Melanocyte of skin (primary cell): ENCODE data around the gene TSN. TPM values are rescaled to one million over a fixed set of nuclear protein-coding genes. Genes with fewer than 3 reads are reported as not detected.

ENCODE experiments used
- total RNA-seq, 2 donors: library from RNA; depleted of rRNA; stranded (reverse); fragments of >200 nt; gene quantifications; 2 replicates each; pipeline ENCODE4 v1.2.3, GENCODE V29; 2012

Gene TSN
- 10 to 100 TPM; 43.4 to 69.6 TPM for total RNA-seq

DNA sequence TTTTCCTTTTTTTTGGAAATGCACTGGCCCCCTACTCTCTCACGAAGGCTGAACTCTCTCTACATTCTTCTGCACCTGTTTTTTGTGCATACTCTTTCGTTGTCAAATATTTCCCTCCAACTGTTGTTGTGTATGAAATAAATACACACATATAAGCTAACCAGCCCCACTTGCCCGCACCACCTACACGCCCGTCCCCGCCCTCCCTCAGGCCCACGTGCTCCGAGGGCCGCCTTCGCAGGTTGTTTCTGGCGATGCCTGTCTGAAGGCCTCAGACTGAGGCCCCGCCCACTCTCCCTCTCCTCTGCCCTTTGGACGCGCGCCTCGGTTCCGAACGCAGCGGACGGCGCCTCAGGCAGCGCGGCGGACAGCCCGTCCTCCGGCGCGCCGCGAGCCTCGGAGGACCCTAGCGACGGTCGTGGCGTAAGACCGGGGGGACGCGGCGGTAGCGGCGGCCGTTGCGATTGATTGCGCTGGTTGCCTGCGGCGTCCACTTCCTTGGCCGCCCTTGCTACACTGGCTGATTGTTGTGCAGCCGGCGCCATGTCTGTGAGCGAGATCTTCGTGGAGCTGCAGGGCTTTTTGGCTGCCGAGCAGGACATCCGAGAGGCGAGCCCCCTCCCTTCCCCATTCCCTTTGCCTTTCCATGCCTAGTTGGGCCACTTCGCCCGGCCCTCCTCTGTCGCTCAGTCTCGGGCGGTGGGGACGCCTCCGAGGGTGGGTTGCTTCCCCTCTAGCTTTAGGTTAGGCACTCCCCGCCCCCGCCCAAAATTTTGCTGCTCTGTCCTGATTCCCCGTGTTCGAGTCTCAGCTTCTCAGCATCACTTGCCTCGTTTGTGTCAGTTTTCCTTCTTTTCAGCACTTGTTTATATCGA, at the start of gene TSN:
TSN (plus strand) TSS at position 415 of the 875 bp plus-strand sequence; CDS start at position 544, 129 bp downstream.

DNA sequence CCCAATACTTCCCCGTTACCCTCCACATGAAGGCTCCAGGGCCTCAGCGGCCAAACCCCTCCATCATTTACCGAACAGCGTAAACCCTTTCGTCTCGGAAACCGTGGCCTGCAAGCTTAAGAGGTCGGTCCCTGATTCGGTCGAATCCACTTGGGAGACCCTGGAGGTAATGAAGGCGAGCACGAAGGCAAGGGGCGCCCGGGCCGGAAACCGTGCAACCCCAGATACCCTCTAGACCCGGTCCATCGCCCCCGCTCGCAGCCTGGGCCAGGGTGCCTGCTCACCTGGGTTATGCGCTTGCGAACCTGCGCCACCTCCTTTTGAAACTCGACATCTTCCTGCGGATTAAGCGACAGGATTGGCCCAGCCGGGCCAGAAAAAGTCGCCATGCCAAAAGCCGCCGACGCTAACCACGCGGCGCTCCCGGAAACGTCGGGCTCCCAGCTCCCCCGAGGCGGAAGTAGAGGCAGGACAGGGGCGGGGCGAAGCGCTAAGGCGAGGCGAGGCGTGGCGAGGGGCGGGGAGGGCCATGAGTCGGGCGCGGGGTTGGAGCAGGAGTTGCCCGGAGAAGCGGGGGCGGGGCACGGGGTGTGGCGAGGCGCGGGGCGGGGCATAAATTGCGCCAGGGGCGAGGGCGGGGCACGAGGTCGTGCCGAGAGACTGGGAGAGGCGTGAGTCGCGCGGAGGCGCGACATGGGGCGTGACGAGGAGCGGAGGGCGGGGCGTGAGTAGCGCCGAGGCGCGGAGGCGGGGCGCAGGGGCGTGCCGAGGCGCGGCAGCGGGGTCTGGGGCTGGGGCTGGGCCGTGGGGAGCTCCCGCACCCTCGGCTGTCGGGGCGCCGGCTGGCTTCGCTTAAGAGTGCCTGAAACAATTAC, 18.8 kb upstream of the TSN start, which contains the start of gene NIFK:
NIFK (minus strand) TSS at position 414 of the 875 bp plus-strand sequence; CDS start at position 389, 25 bp downstream.

Other genes with a start within 250 kb of the TSN start
- under 1 TPM; under 0.01 TPM for gene RNU4ATAC, start 224.8 kb upstream of the TSN start, total RNA-seq
- gene CLASP1, start 106.2 kb upstream of the TSN start, total RNA-seq = 10 to 100 TPM; 64.7 to 73.9 TPM
- gene NIFK, start 18.8 kb upstream of the TSN start, total RNA-seq = 10 to 100 TPM; 32.0 to 52.0 TPM